ENCODE results near the gene AURKB.

Gene AURKB

GRCh38 chr17:8159032-8159400, 51.4 kb downstream of the AURKB start:
- H3K36me3 ChIP-seq (replicated peaks): peaks cover 37% of the 10 kb centered on the region
- H3K27me3 ChIP-seq (ENCODE audit: low read depth): no peaks in the 10 kb centered on the region
- peaks cover 44% of the 10 kb centered on the region for H3K4me1 ChIP-seq
- no peaks in the 10 kb centered on the region for H3K9me3 ChIP-seq
- H3K4me3 ChIP-seq: no peak overlapping the region
- in situ Hi-C loops (cut with MboI; ENCODE audit: low sequenced_read_pairs): loop anchor here (25.0 kb wide), 1 partner anchor 922 kb away; the partner anchor contains the start of genes DVL2, GABARAP and PHF23
- DNase-seq (ENCODE audit: low spot score in 2 of 2): no peak

GRCh38 chr17:8158267-8159031, 51.9 kb downstream of the AURKB start:
- no peaks in the 10 kb centered on the region for H3K27me3 ChIP-seq (ENCODE audit: low read depth)
- peaks cover 37% of the 10 kb centered on the region for H3K36me3 ChIP-seq (replicated peaks)
- DNase-seq (ENCODE audit: low spot score in 2 of 2): peak; percentile 73 to 96
- no peaks in the 10 kb centered on the region for H3K9me3 ChIP-seq
- no peak overlapping the region for H3K4me3 ChIP-seq
- in situ Hi-C loops (cut with MboI; ENCODE audit: low sequenced_read_pairs): loop anchor here (25.0 kb wide), 1 partner anchor 921 kb away; the partner anchor contains the start of genes DVL2, GABARAP and PHF23
- H3K4me1 ChIP-seq: peaks cover 44% of the 10 kb centered on the region

- no peaks in the 10 kb centered on the region for H3K9me3 ChIP-seq
- H3K36me3 ChIP-seq (replicated peaks): peaks cover 27% of the 10 kb centered on the region
- H3K4me3 ChIP-seq: peak overlapping the region; percentile 48
- peak; percentile 100 for DNase-seq (ENCODE audit: low spot score in 2 of 2)
- in situ Hi-C loops (cut with MboI; ENCODE audit: low sequenced_read_pairs): loop anchor here (25.0 kb wide), 1 partner anchor 919 kb away; the partner anchor contains the start of genes DVL2, GABARAP and PHF23
- H3K4me1 ChIP-seq: peaks cover 45% of the 10 kb centered on the region
- no peaks in the 10 kb centered on the region for H3K27me3 ChIP-seq (ENCODE audit: low read depth)
Measured at GRCh38 chr17:8156246-8156992, 54.0 kb downstream of the AURKB start.

- Histone ChIP-seq H3K27me3 (ENCODE audit: low read depth) (no peaks in the 10 kb centered on the region), H3K4me3 (peak overlapping the region; percentile 48), H3K9me3 (no peaks in the 10 kb centered on the region), H3K4me1 (peaks cover 44% of the 10 kb centered on the region), H3K36me3 (replicated peaks) (peaks cover 22% of the 10 kb centered on the region)
- no peak for DNase-seq (ENCODE audit: low spot score in 2 of 2)
- in situ Hi-C loops (cut with MboI; ENCODE audit: low sequenced_read_pairs): loop anchor here (25.0 kb wide), 1 partner anchor 919 kb away; the partner anchor contains the start of genes DVL2, GABARAP and PHF23
Measured at GRCh38 chr17:8155996-8156245, 54.5 kb downstream of the AURKB start.

- peaks cover 44% of the 10 kb centered on the region for H3K4me1 ChIP-seq
- no peaks in the 10 kb centered on the region for H3K27me3 ChIP-seq (ENCODE audit: low read depth)
- in situ Hi-C loops (cut with MboI; ENCODE audit: low sequenced_read_pairs): loop anchor here (25.0 kb wide), 1 partner anchor 918 kb away; the partner anchor contains the start of genes DVL2, GABARAP and PHF23
- H3K36me3 ChIP-seq (replicated peaks): peaks cover 21% of the 10 kb centered on the region
- no peak for DNase-seq (ENCODE audit: low spot score in 2 of 2)
- H3K9me3 ChIP-seq: no peaks in the 10 kb centered on the region
- H3K4me3 ChIP-seq: peak overlapping the region; percentile 48
Measured at GRCh38 chr17:8155231-8155995, 55.0 kb downstream of the AURKB start.

Data from HAP-1 (cell line).